SK-N-SH (cell line): ENCODE measurements around the gene HSPB9.

Experiments used
- RFX5 ChIP-seq: IDR thresholded peaks from 2 replicates; pipeline ENCODE4 v1.6.1; 2012; ENCODE audit warnings: mild to moderate bottlenecking, improper control_type of control experiment, low read length
- SMC3 ChIP-seq: IDR thresholded peaks from 2 replicates; pipeline ENCODE4 v1.6.1; 2012; ENCODE audit warnings: low read depth, low read length, improper control_type of control experiment

GRCh38 chr17:42088736-42089135, 33.9 kb upstream of the HSPB9 start:
- TF ChIP-seq RFX5 (no peak), SMC3 (no peak)
